Measurements from ENCODE around the gene BCKDHA. TPM values are rescaled to one million over a fixed set of nuclear protein-coding genes. Genes with fewer than 3 reads are reported as not detected.

BCKDHA gene
- total and polyA plus RNA-seq, 9 of the 15 experiments (the other 6 are each of a cell fraction or from before 2014, with no cell fraction given) = 4.5 to 52.5 (median 14.1) TPM

DNA sequence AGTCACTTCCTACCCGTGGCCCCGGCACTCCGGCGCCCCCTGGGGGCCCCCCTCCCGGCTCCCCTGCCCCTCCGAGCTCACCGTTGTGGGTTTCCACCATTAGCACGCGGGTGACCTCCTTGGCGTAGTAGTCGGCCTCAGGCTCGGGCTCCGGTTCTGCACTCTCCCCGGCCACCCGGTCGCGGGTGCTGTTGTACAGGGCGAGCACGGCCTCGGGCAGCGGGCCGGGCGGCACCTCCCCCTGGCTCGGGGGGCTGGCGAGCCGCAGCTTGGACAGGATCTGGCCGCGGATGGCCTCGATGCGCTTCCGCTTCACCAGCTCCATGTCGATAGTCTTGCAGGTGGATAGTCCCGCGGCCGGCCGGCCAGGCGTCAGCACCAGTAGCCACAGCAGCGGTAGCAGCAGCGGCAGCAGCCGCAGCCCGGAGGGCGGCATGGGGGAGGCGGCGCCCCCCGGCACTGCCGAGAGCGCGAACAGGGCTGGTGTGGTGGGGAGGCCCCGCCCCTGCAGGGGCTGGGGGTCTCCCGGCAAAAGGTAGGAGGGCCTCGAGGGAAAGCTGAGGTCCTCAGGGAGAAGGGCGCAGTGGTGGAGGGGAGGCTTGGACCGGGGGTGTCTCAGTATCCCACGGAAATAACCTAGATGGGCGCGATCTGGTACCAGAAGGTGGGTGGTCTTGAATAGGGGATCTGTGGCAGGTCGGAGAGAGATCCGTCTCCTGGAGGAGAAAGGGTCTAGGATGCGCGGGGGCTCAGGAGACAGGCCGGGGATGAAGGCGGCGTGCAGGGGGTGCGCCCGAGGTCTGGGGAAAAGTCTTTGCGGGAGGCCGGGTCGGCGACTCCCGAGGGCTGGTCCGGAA is 44.8 kb upstream of the BCKDHA start (continued):
- TF ChIP-seq, protein P1, sequence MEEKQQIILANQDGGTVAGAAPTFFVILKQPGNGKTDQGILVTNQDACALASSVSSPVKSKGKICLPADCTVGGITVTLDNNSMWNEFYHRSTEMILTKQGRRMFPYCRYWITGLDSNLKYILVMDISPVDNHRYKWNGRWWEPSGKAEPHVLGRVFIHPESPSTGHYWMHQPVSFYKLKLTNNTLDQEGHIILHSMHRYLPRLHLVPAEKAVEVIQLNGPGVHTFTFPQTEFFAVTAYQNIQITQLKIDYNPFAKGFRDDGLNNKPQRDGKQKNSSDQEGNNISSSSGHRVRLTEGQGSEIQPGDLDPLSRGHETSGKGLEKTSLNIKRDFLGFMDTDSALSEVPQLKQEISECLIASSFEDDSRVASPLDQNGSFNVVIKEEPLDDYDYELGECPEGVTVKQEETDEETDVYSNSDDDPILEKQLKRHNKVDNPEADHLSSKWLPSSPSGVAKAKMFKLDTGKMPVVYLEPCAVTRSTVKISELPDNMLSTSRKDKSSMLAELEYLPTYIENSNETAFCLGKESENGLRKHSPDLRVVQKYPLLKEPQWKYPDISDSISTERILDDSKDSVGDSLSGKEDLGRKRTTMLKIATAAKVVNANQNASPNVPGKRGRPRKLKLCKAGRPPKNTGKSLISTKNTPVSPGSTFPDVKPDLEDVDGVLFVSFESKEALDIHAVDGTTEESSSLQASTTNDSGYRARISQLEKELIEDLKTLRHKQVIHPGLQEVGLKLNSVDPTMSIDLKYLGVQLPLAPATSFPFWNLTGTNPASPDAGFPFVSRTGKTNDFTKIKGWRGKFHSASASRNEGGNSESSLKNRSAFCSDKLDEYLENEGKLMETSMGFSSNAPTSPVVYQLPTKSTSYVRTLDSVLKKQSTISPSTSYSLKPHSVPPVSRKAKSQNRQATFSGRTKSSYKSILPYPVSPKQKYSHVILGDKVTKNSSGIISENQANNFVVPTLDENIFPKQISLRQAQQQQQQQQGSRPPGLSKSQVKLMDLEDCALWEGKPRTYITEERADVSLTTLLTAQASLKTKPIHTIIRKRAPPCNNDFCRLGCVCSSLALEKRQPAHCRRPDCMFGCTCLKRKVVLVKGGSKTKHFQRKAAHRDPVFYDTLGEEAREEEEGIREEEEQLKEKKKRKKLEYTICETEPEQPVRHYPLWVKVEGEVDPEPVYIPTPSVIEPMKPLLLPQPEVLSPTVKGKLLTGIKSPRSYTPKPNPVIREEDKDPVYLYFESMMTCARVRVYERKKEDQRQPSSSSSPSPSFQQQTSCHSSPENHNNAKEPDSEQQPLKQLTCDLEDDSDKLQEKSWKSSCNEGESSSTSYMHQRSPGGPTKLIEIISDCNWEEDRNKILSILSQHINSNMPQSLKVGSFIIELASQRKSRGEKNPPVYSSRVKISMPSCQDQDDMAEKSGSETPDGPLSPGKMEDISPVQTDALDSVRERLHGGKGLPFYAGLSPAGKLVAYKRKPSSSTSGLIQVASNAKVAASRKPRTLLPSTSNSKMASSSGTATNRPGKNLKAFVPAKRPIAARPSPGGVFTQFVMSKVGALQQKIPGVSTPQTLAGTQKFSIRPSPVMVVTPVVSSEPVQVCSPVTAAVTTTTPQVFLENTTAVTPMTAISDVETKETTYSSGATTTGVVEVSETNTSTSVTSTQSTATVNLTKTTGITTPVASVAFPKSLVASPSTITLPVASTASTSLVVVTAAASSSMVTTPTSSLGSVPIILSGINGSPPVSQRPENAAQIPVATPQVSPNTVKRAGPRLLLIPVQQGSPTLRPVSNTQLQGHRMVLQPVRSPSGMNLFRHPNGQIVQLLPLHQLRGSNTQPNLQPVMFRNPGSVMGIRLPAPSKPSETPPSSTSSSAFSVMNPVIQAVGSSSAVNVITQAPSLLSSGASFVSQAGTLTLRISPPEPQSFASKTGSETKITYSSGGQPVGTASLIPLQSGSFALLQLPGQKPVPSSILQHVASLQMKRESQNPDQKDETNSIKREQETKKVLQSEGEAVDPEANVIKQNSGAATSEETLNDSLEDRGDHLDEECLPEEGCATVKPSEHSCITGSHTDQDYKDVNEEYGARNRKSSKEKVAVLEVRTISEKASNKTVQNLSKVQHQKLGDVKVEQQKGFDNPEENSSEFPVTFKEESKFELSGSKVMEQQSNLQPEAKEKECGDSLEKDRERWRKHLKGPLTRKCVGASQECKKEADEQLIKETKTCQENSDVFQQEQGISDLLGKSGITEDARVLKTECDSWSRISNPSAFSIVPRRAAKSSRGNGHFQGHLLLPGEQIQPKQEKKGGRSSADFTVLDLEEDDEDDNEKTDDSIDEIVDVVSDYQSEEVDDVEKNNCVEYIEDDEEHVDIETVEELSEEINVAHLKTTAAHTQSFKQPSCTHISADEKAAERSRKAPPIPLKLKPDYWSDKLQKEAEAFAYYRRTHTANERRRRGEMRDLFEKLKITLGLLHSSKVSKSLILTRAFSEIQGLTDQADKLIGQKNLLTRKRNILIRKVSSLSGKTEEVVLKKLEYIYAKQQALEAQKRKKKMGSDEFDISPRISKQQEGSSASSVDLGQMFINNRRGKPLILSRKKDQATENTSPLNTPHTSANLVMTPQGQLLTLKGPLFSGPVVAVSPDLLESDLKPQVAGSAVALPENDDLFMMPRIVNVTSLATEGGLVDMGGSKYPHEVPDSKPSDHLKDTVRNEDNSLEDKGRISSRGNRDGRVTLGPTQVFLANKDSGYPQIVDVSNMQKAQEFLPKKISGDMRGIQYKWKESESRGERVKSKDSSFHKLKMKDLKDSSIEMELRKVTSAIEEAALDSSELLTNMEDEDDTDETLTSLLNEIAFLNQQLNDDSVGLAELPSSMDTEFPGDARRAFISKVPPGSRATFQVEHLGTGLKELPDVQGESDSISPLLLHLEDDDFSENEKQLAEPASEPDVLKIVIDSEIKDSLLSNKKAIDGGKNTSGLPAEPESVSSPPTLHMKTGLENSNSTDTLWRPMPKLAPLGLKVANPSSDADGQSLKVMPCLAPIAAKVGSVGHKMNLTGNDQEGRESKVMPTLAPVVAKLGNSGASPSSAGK (IDR thresholded peaks at IDR 0.05) = peak; percentile 74
- TF ChIP-seq ZC3H4 (CRISPR knock-in tag; IDR thresholded peaks at IDR 0.05; ENCODE audit: borderline replicate concordance) (no peak), MTA3 (IDR thresholded peaks at IDR 0.05; ENCODE audit: borderline replicate concordance) (peak; percentile 71; the same call in 1 of the 2 replicates), ARID1B (IDR thresholded peaks at IDR 0.05) (peak; percentile 30), KDM1A (IDR thresholded peaks at IDR 0.05) (peak in 1 of 2 experiments; percentile 81; a peak in 2 of 4 replicates), GATA2 (CRISPR knock-in tag; IDR thresholded peaks at IDR 0.05) (no peak)
- TF ChIP-seq, protein P2, sequence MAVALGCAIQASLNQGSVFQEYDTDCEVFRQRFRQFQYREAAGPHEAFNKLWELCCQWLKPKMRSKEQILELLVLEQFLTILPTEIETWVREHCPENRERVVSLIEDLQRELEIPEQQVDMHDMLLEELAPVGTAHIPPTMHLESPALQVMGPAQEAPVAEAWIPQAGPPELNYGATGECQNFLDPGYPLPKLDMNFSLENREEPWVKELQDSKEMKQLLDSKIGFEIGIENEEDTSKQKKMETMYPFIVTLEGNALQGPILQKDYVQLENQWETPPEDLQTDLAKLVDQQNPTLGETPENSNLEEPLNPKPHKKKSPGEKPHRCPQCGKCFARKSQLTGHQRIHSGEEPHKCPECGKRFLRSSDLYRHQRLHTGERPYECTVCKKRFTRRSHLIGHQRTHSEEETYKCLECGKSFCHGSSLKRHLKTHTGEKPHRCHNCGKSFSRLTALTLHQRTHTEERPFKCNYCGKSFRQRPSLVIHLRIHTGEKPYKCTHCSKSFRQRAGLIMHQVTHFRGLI (CRISPR knock-in tag; IDR thresholded peaks at IDR 0.05) = no peak
- TF ChIP-seq, protein P3, sequence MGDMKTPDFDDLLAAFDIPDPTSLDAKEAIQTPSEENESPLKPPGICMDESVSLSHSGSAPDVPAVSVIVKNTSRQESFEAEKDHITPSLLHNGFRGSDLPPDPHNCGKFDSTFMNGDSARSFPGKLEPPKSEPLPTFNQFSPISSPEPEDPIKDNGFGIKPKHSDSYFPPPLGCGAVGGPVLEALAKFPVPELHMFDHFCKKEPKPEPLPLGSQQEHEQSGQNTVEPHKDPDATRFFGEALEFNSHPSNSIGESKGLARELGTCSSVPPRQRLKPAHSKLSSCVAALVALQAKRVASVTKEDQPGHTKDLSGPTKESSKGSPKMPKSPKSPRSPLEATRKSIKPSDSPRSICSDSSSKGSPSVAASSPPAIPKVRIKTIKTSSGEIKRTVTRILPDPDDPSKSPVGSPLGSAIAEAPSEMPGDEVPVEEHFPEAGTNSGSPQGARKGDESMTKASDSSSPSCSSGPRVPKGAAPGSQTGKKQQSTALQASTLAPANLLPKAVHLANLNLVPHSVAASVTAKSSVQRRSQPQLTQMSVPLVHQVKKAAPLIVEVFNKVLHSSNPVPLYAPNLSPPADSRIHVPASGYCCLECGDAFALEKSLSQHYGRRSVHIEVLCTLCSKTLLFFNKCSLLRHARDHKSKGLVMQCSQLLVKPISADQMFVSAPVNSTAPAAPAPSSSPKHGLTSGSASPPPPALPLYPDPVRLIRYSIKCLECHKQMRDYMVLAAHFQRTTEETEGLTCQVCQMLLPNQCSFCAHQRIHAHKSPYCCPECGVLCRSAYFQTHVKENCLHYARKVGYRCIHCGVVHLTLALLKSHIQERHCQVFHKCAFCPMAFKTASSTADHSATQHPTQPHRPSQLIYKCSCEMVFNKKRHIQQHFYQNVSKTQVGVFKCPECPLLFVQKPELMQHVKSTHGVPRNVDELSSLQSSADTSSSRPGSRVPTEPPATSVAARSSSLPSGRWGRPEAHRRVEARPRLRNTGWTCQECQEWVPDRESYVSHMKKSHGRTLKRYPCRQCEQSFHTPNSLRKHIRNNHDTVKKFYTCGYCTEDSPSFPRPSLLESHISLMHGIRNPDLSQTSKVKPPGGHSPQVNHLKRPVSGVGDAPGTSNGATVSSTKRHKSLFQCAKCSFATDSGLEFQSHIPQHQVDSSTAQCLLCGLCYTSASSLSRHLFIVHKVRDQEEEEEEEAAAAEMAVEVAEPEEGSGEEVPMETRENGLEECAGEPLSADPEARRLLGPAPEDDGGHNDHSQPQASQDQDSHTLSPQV (IDR thresholded peaks at IDR 0.05) = peak; percentile 81

Measured in K562 (cell line).